NCI-H1105 treated with DMSO at 0.1 percent for 48 hours (cell line): ENCODE results near the gene HUWE1.

Experiments used
- DNase-seq: peaks from one replicate; lab custom pipeline; 2025; lab: John Stamatoyannopoulos, UW

Gene HUWE1

DNA sequence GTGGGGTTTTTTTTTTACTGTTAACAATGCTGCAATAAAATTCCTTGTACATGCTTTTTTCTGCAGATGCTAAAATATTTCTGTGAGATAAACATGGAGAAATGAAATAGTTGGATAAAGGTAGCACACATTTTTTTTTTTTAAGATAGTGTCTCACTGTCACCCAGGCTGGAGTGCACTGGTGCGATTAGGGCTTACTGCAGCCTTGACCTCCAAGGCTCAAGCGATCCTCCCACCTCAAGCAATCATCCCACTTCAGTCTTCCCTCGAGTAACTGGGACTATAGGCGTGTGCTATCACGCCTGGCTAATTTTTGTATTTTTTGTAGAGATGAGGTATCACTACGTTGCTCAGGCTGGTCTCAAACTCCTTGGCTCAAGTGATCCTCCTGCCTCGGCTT, 1.8 kb upstream of the HUWE1 start:
- no peak for DNase-seq

DNA sequence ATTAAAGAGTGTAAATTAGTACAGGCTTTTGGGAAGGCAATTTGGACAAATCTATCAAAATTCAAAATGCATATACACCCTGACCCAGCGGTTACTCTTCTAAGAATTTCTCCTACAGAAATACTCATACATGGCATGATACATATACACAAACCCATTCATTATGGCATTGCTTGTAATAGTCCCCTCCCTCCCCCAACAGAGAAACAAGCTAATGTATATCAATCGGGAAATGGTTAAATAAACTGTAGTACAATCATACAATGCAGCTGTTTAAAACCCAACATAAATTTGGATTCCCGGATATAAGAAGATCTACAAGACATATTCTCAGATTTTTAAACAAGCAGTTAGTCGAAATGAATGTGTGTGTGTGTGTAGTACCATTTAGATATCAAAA, 808 bp downstream of the HUWE1 start:
- peak; percentile 25 for DNase-seq

DNA sequence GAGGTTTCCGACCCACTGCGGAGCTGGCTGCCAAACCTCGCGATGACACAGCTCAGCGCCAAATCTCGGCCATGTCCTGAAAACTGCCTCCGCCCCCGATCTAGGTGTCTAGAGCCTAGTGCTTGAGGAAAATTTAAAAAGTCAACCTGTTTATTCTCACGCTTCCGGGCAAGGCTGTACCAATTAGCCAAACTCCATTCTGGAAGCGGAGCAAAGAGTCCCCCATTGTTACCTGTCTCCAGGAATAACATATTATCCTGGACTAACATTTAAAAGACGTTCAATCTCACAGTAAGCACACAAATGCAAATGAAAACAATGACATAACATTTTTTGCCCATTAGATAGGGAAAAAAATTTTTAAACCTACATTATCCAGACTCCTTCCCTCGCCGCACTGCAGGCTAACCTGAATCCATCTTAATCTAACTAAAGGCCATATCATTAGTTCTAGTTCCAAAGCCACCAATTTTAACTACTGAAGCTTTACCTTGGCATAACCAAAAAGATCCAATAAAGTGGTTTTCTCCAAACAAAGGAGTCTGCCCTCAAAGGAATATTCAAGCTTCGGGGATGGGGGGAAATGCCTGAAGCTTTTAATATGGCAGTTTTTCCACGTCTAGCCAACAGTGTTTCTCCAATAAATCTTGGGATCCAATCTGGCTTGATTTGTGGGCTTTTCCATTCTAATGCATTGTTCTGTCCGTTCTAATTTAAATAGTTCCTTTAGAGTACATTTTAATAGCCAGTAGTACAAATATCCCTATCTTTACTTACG, 1.9 kb downstream of the HUWE1 start:
- peak; percentile 26 for DNase-seq

DNA sequence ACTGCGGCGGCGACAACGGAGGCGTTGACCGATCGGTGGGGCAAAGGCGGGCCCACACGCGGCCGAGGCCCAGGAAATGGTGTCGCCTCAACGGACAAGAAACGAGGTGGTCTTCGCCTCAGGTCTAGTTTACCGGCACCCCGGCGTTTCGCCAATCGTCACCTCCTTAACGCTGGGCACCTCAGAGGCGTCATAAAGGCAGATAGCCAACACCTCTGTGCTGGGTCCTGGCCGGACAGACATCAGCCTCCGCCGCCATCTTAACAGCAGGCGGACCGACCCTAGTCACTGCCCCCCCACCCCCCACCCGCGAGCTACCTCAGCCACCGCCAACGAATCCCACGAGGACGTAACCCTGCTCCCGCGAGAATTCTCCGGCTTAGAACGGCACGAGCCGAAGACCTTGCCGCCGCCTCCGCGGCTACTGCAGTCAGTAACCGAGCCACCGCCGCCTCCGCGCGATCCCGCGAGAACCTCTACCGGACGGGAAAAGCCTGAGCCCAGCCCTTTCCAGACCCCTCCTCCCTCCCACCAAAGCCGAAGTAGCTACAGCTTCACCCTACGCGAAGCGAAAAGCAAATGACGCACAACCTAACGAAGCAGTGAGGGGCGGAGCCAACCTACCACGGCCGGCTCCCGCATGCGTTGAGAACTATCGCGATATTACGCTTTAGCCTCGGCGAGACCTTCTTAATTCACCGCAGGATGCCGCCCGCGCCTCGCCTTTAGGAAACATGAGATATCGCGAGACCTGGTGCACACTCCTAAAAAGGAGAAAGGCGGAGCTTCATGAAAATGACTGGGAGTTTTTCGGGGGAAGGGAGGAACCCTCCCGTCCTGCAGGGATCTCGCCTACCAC, 2.7 kb downstream of the HUWE1 start:
- DNase-seq, result peak; percentile 97

DNA sequence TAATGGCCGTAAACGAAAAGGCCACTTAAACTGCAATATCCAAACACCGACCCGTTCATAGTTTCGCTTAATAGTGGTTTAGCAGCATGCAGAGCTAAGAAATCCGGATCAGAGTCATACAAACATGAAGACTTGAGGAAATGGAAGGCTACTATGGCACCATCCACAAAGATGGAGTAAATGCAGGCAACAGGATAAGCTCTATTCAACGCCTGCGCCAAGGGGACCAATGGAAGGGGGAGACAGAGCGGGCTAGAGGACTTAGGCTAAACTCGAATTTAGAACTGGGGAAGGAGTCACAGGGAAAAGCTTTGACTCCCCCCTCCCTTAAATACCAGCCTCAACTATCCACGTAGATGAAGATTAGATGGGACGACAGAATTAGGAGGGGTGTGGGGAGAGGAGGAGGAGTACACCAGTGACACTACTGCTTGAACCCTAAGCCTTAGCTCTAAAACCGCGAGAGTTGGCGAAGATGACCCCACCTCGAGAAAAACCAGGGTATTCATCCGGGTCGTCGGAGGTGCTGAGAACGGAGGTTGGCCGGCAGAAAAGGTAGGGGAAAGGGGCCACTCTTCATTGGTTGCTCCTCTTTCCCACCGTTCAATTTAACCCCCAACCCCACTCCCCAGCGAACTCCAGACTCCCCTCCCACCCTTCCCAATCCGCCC, 3.5 kb downstream of the HUWE1 start:
- peak; percentile 28 for DNase-seq

DNA sequence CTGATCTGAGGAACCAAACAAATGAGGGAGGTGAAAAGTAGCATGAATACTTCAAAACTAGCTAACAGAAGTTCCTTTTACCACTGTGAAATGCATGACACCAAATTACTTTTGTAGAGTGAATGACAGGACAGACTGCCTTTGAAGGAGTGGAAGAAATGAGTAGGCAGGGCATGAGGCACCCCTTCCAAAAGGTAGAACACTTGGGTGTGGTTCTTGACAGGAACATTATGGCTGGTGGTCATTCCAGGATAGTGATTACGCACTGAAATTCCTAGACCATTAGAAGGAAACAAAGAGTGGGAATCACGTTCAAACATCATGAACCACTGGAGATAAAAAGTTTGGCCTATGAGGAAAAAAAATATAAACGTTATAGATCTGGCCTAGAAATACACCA, 4.9 kb downstream of the HUWE1 start:
- DNase-seq, result no peak

DNA sequence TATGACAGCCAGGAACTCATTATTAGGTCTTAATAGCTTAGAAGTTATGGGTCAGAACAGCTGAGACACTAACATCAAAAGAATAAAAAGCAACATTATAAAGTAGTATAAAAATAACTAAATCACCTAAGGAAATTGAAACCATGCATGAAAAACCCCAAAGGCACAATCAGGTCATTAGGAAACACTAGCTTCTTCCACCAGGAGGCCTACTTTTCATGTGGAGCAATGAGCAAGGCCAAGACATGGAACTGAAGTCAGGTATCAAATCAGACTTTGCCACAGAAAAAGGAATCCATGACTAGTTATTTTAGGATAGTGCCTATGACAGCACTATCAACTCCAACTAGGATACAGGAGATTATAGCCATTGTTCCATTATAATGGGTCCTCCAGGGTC, 7.9 kb downstream of the HUWE1 start:
- no peak for DNase-seq

DNA sequence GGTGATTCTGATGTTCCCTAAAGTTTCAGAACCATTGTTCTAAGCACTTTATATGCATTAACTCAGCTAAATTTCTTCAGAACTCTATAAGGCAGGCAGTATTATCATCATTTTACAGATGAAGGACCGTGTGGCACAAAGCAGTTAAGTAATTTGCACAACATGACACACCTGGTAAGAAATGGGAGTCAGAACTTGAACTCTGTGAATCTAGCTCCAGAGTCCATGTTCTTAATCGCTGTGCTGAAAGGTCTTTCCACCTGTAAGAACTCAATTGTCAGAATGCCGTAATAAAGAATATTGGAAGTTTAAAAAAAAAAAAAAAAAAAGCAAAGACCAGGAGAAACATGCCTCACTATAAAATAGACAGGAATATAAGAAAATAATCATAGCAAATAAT, 9.2 kb downstream of the HUWE1 start:
- no peak for DNase-seq

DNA sequence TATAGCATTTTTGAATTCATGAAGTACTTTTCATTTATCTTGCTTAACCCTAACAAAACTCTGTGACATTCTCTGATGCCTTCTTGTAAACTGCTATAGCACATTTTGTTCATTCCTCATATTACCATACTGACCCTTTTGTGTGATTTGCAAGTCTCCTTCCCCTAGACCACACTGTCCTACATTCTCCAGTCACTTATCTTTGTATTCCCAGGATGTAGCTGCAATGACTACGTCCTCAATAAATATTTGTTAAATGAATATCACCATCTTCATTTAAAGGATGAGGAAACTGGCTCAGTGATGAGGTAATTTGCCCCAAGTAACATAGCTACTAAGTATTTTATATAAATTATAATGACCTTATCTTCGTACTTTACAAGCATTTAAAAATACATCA, 11.9 kb downstream of the HUWE1 start:
- DNase-seq, result no peak

DNA sequence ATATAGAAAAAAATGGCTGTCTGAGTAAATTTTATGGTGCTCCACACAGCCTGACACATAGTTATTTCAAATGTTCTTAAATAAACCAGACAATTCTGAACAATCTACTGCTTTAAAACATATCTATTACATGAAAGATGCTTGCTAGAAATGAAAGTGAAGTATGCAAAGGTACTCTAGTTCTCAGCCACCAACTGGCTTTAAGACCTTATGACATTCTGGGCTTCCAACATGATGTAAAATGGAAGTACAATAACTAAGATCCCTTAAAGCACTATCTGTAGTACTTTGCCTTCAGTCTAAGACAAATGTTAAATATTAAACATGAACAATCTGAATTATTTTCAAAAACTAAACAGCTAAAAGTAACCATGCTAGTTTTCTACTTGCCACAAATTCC, 17.3 kb downstream of the HUWE1 start:
- no peak for DNase-seq

DNA sequence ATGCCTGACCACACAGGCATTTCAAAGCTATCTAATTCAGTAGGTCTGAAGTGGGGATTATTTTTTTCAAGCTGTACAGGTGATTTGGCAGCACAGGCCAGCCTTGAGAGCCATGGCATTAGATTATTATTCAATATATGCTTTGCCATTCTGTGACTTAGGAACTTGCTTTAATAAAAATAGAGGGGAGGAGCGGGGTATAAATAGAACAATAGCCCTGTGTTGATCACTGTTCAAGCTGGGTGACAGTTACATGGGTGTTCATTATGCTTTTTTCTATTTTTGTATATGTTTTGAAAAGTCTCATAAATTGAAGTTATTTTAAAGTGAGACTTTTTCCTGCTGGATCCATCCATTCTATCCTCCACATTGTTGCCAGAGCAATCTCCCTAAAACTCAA, 20.3 kb downstream of the HUWE1 start:
- no peak for DNase-seq

DNA sequence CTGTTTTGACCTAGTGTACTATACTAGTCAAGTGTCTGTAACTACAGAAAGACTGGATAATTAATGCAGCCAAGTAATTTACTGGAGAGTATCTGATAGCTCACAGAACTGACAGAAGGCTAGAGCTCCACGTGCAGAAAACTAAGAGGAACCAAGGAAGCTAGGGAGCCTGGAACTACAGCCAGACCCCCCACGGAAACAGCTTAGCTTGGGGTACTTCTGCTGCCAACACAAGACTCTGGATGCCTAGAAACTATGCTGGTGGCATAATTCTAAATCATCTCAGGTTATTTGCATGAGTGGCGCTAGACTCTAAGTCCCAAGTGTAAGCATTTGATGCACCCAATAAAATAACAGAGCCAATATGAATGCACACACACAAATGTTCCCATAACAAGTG, 26.5 kb downstream of the HUWE1 start:
- no peak for DNase-seq

DNA sequence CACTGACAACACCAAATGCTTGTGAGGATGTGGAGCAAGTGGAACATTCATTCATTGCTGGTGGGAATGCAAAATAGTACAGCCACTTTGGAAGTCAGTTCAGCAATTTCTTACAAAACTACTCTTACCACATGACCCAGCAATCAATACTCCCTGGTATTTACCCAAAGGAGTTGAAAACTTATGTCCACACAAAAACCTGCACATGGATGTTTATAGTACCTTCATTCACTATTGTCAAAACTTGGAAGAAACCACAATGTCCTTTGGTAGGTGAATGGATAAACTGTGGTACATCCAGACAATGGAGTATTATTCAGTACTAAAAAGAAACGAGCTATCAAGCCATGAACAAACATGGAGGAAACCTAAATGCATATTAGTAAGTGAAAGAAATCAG, 27.5 kb downstream of the HUWE1 start:
- no peak for DNase-seq

DNA sequence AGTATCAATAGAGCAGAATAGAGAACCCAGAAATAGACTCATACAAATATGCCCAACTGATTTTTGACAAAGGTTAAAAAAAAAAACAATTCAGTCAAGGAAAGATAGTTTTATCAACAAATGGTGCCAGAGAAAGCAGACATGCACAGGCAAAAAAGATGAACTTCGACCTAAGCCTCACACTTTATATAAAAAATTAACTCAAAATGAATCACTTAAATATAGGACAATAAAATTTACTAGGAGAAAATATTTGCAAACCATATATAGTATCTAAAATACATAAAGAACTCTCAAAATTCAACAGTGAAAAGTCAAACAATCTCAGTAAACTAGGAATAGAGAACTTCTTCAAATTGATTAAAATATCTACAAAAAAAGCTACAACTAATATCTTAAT, 29.7 kb downstream of the HUWE1 start:
- DNase-seq, result no peak

DNA sequence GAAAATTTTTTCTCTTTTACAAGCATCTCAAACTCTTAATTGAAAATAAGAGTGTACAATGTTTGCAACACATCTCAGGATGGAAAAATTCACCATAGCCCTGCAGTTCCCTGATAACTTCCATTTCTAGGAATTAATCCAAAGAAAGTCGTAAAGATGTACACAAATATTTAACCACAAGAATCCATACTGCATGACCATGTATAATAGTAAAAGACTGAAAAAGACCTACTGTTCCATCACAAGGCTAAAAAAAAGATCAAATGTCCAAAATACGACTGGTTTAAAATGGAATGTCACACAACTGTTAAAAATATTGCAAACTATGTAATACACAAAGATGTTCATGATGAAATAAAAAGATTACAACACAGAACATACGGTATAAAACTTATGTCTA, 32.1 kb downstream of the HUWE1 start:
- DNase-seq, result no peak

DNA sequence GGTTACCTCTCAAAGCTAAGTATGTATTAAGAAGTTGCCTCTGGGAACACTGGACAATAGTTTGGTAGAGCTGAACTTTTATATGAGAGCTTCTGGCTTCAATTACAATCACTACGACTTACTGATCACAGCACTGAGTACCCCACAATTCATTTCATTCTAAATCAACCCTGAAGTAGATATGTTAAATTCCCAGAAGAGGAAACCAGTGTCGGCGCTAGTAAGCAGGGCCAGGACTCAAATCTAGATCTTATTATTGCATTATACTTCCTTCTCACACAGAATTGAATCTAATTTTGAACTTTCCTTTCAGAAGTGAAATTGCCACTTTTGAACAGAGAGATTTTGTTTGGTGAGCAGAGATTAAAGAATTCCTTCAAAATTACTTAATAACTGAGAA, 41.8 kb downstream of the HUWE1 start:
- DNase-seq, result no peak

DNA sequence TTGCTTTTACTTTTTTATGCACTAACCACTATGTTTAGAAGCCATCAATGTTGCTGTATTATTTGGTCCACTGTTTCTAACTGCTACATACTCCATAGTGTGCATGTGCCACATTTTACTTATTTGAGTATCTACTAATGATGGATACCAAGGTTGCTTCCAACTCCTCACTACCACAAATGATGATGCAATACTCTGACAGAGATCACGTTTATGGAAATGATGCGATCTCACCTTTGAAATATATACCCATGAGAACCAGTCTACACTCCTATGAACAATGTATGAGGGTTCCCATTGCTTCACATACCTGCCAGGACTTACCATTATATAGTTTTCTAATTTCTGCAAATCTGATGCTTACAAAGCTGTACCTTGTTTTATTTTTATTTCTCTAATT, 44.2 kb downstream of the HUWE1 start:
- no peak for DNase-seq

DNA sequence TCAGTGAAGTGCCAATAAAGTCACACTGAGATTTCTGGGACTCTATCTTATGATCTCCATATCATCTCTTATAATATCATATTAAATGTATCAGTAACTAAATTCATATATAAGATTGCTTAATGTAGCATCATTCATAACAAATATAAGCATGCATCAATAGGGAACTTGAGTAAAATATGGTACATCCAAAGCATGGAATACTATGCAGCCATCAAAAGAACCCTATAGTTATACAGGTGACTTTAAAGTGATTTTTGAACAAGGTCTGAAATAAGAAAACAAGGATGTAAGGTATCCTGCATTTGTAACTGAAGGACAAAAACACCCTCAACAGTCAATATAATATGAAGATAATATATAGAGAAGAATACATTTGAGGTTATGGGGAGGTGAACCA, 47.3 kb downstream of the HUWE1 start:
- no peak for DNase-seq

DNA sequence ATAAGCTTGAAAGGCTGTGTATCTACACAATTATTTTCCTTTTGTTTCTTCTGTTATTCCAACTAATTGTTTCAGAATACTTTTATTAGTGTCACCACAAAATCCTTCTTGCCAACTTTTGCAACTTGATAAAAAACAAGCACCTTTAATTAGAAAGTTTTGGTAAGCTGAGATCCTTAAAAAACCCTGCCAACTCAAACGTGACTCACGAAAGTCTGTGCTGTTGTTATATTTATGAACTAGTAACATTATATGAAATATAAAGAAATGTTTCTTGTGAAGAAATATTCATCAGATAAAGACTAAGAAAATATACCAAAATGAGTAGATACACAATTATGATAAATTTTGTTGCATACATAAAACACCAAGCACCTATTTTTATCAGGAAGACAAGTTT, 49.0 kb downstream of the HUWE1 start:
- DNase-seq, result no peak

DNA sequence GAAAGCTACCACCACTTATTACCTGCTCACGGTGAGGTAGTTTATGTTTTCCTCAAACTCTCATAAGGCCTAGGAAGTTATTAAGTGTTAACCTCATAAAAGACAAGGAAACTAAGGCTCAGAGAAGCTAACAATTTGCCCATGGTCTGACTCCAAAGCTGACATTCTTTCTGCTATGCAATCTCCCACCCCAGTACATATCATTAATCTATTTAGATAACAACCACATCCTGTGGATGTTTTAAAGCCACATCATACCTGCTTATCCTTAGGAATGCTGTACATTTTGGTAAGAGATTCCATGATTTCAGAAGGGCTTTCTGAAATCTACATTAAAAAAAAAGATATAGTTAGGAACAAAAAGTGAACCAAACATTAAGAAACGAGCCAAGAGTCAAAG, 55.4 kb downstream of the HUWE1 start:
- no peak for DNase-seq

DNA sequence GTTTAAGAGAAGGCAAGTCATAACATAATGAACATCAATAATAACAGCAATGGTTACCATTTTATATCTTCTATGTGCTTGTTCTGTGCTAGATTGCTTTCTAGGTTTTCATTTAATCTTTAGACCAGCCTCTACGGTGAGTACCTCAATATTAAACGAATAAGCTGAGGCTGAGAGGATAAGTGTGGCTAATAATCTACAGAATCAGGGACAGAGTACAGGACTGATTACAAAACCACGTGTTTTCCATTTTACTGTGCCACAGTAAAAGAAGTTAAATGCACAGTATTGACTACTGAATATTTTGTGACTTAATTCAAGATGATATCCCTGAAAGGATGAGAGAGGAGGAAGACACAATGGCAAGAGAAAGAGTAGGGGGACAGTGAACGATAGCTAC, 56.3 kb downstream of the HUWE1 start:
- no peak for DNase-seq

DNA sequence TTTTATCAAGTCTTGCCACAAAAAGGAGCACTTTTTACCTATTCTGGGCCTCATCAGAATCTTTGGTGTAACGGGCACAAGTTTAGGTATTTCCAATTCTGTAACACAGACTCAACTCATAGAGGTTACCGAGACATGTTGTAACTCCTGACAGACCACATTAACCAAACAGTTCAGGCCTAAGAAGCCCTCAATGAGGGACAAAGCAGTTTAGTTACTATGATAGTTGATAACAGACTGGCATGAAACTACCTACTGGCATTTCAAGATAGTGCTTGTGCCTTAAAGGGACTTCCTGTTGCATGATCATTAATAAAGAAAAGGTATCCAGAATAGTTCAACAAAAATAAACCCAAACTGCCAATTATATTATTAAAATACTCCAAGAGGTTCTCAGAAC, 64.1 kb downstream of the HUWE1 start:
- no peak for DNase-seq

DNA sequence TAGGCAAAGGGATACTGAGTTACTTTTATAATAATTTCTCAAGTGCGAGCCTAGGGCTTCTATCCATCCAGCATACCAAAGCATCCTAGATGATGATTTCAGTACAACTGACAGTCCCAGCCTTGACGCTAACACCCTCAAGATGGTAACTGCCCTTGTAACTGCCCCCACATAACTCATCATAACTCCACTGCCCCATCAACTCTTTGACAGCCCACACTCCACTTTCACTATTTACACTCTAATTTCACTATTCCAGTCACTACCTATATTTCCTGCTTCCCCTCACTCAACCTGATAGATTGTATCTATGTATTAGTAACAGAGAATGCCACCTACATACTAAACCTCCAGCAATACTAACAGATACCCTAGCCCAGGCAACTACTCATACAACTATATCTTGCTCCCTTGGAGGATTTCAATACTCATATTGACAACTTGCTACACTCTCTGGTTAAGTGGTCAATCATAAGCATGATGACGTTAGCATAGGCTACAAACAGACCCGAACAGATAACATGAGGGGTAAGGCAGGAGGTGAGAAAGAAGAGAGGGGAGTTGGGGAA, 65.0 kb downstream of the HUWE1 start:
- DNase-seq, result no peak
